Psoas muscle (tissue), 8 donors: Measurements from ENCODE around the gene CD68. TPM values are rescaled to one million over a fixed set of nuclear protein-coding genes. Genes with fewer than 3 reads are reported as not detected.

Experiments used
- ATAC-seq, 4 donors: fragments of 200-7000 bp; cut with Tn5 transposase; one replicate each; pipeline ENCODE4 v1.9.1; 2020; ENCODE audit warnings: moderate library complexity in 3 of 4, mild to moderate bottlenecking in 2 of 4
- DNase-seq, 2 donors: peaks; one replicate each; pipeline ENCODE4 v3.0.0-alpha.2; 2020
- H3K27ac ChIP-seq: fragments of 200-600 bp; one replicate; pipeline ENCODE4 v1.8.0; 2022
- H3K27me3 ChIP-seq, 3 donors: fragments of 200-600 bp in 1 of 3; one replicate each; pipeline versions ENCODE4 v1.6.1 to v1.8.0; 2013 to 2022; ENCODE audit warnings: low read length in 2 of 3, mild to moderate bottlenecking in 2 of 3, moderate library complexity in 1 of 3; ENCODE audit not compliant: insufficient read depth in 3 of 3
- H3K36me3 ChIP-seq, 2 donors: fragments of 200-600 bp in 1 of 2; one replicate each; pipeline versions ENCODE4 v1.6.1 to v1.8.0; 2013 to 2022; ENCODE audit warnings: low read depth in 1 of 2, mild to moderate bottlenecking in 1 of 2, moderate library complexity in 1 of 2; ENCODE audit not compliant: insufficient read depth in 1 of 2
- H3K4me1 ChIP-seq: fragments of 200-600 bp; one replicate; pipeline ENCODE4 v1.8.0; 2022
- H3K4me3 ChIP-seq: fragments of 200-600 bp; one replicate; pipeline ENCODE4 v1.8.0; 2022; ENCODE audit warnings: mild to moderate bottlenecking
- H3K9me3 ChIP-seq: fragments of 200-600 bp; one replicate; pipeline ENCODE4 v1.8.0; 2022
- CTCF ChIP-seq: fragments of 200-600 bp; IDR thresholded peaks from one replicate; pipeline ENCODE4 v1.8.0; 2022; ENCODE audit warnings: antibody characterized with exemption
- WGBS, 3 donors: extraction: QIAGEN DNeasy Blood & Tissue Kit; methylation state at CpG; one replicate each; pipeline versions ENCODE4 v1.1.6 to v1.1.7; 2013; 5-methylcytosine and 5-hydroxymethylcytosine counted together
- intact Hi-C, 2 donors: fragments of 100-400 bp; cut with DNase I; formaldehyde crosslinking; loops; one replicate each; pipeline versions ENCODE4 v1.11.0 to v1.14.2; 2022
- polyA plus RNA-seq, 3 donors: library from polyadenylated mRNA; stranded (reverse); fragments of 200-250 nt; gene quantifications; one replicate each; pipeline ENCODE4 v1.2.3, GENCODE V29; 2013
- total RNA-seq, 4 donors: library from RNA; stranded (reverse); fragmentation: NEBNext Ultra II Directional in 2 of 4; extraction: Animal tissue kit (Norgen Biotek cat#: 25700) in 2 of 4; gene quantifications; one replicate each; pipeline versions ENCODE4 v1.2.1 to v1.2.4, GENCODE V29; 2021 to 2023
- donor health status: healthy with polysubstance abuse.
- donor health status: DM: no; HTN: no; CAD: no; lungs with moderate emphysema.
- donor health status: Bipolar disorder and iron deficiency.
- donor health status: healthy.
- donor health status: DM: yes; HTN: yes; CAD: no.
- donor health status: DM: no; HTN: no; CAD: no.
- donor health status: DM: no; HTN: no; CAD: no.
- donor health status: DM: yes; HTN: yes; CAD: no.

Gene CD68
- total and polyA plus RNA-seq, 7 donors = 15.8 to 298 (median 21.8) TPM

DNA sequence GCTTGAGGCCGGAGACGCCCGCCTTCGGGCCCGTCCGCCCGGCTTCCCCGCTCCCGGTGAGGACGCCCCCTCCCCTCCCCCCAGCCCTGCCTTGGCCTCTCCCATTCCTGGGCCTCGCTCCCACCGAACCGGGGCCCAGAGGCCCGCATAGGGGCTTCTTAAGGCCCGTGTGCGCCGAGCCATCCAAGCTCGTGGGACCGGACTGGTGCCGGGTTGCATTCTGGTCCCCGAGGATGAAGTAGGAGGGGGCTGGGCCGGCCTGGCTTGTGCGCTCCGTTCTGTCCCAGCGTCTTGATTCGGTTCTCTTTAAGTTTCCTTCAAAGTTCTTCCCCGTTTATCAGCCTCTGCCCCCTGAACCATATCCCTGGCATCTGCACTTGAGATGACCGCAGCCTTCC, 17.2 kb upstream of the CD68 start:
- DNase-seq (no peak), ATAC-seq (peak in 2 of 4 donors; percentile 0 to 4)
- Histone ChIP-seq H3K36me3 (peaks cover 6 to 43% of the 10 kb centered on the region in 2 donors), H3K4me3 (peak overlapping the region; percentile 96), H3K27me3 (no peaks in the 10 kb centered on the region), H3K4me1 (peaks cover 45% of the 10 kb centered on the region), H3K27ac (peak overlapping the region; percentile 94), H3K9me3 (no peaks in the 10 kb centered on the region)
- no peak for TF ChIP-seq CTCF
- WGBS, 3 donors = 0 to 1% (median 0%) methylated on average over 17 to 28 of the region's 28 CpGs
- intact Hi-C loops = loop anchor here in 1 of 2 donors (5.0 to 10.0 kb wide), 4 partner anchors 50 to 317 kb away; partner anchors contain the start of genes FGF11, GABARAP, KCTD11 and TMEM102

GRCh38 chr17:7563115-7563869, 16.1 kb upstream of the CD68 start:
- 84 to 86% (median 85%) methylated on average over 29 to 30 of the region's 30 CpGs for WGBS, 3 donors
- H3K27me3 ChIP-seq = no peaks in the 10 kb centered on the region
- peaks cover 36% of the 10 kb centered on the region for H3K4me1 ChIP-seq
- H3K4me3 ChIP-seq = peak overlapping the region; percentile 96
- DNase-seq (no peak), ATAC-seq (no peak)
- no peaks in the 10 kb centered on the region for H3K9me3 ChIP-seq
- intact Hi-C loops = loop anchor here in 1 of 2 donors (5.0 to 10.0 kb wide), 4 partner anchors 51 to 318 kb away; partner anchors contain the start of genes FGF11, GABARAP, KCTD11 and TMEM102
- TF ChIP-seq CTCF = no peak
- peaks cover 6 to 51% of the 10 kb centered on the region in 2 donors for H3K36me3 ChIP-seq
- H3K27ac ChIP-seq = no peak overlapping the region

GRCh38 chr17:7569571-7569970, 9.9 kb upstream of the CD68 start:
- Histone ChIP-seq H3K9me3 (no peaks in the 10 kb centered on the region), H3K27me3 (no peaks in the 10 kb centered on the region), H3K4me1 (peaks cover 6% of the 10 kb centered on the region), H3K36me3 (peaks cover 7 to 76% of the 10 kb centered on the region in 2 donors), H3K27ac (no peak overlapping the region), H3K4me3 (no peak overlapping the region)
- WGBS, 3 donors = 82 to 94% (median 83%) methylated on average over 5 of the region's 5 CpGs
- DNase-seq (no peak), ATAC-seq (no peak)
- intact Hi-C loops = loop anchor here in 1 of 2 donors (10.0 kb wide), 1 partner anchor 325 kb away; the partner anchor contains the start of gene GABARAP
- no peak for TF ChIP-seq CTCF

DNA sequence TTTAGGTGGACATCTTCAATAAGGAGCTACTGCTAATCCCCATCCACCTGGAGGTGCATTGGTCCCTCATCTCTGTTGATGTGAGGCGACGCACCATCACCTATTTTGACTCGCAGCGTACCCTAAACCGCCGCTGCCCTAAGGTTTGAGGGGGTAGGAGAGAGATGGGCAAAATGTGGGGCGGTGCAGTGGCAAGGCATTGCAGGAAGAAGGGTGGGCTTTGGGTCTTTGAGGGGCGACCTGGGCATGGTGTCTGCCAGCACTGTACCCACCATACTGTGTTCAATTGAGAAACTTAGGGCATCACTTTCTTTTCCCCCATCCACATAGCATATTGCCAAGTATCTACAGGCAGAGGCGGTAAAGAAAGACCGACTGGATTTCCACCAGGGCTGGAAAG, 9.1 kb upstream of the CD68 start:
- Histone ChIP-seq H3K27me3 (no peaks in the 10 kb centered on the region), H3K9me3 (no peaks in the 10 kb centered on the region), H3K4me1 (peaks cover 14% of the 10 kb centered on the region), H3K4me3 (no peak overlapping the region), H3K27ac (no peak overlapping the region), H3K36me3 (peaks cover 10 to 76% of the 10 kb centered on the region in 2 donors)
- ATAC-seq (no peak), DNase-seq (no peak)
- no peak for TF ChIP-seq CTCF
- intact Hi-C loops = no loop called here
- WGBS, 3 donors = 95 to 97% (median 96%) methylated on average over 10 of the region's 10 CpGs
